Chondrocyte (in vitro differentiated cells): Measurements from ENCODE around the gene NDUFS6. TPM values are rescaled to one million over a fixed set of nuclear protein-coding genes. Genes with fewer than 3 reads are reported as not detected.

Source experiments
- DNase-seq: peaks from one replicate; pipeline ENCODE4 v3.0.0; 2021; ENCODE audit warnings: mixed read lengths, low spot score
- H3K27ac Mint-ChIP-seq: one replicate; pipeline ENCODE4 v1.8.0; 2021; ENCODE audit warnings: mild to moderate bottlenecking, moderate library complexity, mixed read lengths; ENCODE audit not compliant: unreplicated experiment
- H3K27me3 Mint-ChIP-seq: 2 replicates; pipeline ENCODE4 v1.8.0; 2021; ENCODE audit warnings: low read depth, mixed read lengths
- H3K36me3 Mint-ChIP-seq: 2 replicates; pipeline ENCODE4 v1.8.0; 2021; ENCODE audit warnings: low read depth, mixed read lengths
- H3K4me1 Mint-ChIP-seq: 2 replicates; pipeline ENCODE4 v1.8.0; 2021; ENCODE audit warnings: low read depth, mild to moderate bottlenecking, mixed read lengths
- H3K4me3 Mint-ChIP-seq: one replicate; pipeline ENCODE4 v1.8.0; 2021; ENCODE audit warnings: mild to moderate bottlenecking, moderate library complexity, mixed read lengths; ENCODE audit not compliant: unreplicated experiment
- H3K9me3 Mint-ChIP-seq: 2 replicates; pipeline ENCODE4 v1.8.0; 2021; ENCODE audit warnings: low read depth, mixed read lengths
- total RNA-seq: library from RNA; stranded (reverse); gene quantifications from 3 replicates; pipeline ENCODE4 v1.2.1, GENCODE V29; 2021
- TF ChIP-seq, protein P1 (sequence below): fragments of 200-600 bp; sonication (generic); IDR thresholded peaks from 2 replicates; pipeline ENCODE4 v1.5.0; 2021; ENCODE audit warnings: antibody characterized with exemption, mild to moderate bottlenecking, moderate library complexity

The NDUFS6 gene
- total RNA-seq, 1 donor from 2014 or later: 25.7 TPM

DNA sequence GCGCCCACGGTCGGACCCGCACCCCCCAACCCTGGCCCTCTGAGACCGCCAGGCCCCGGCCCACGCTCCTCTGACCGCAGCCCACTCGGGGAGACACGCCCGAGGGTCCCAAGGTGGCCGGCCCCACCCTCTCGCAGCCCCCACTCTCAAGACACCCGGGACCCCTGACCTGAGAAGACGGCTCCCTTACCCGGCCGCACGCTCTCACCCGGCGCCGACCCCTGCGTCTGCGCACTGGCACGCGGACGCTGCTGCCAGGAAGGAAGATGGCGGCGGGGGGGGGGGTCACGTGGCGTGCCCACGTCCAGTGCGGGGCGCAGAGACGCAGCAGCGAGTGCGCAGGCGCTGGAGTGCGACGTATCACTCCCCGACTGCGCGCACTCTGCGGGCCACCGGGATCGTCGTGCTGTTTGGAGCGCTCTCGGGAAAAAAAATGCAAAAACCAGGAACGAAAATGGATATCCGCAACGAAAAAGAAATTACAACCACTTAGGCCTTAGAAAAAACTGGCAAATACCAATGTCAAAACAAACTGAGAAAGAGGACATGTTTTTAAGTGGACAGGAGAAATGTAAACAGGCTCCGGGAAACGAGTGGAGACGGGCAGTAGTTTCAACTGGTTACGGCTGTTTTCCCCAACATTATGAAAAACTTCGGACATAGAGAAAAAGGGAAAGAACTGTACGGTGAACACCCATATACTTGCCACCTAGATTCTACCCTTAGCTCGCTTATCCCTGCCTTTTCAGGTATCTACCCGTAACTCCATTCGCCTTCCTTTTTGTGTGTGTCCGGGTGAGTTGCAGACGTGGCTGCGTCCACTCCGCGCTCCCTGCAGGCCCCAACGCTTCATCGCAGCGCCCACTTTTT lies 1.4 kb upstream of the NDUFS6 start, which contains the start of gene MRPL36:
MRPL36 (minus strand) TSS at position 236 of the 870 bp plus-strand sequence. CDS start 902 bp downstream, outside the sequence.
- H3K4me3 Mint-ChIP-seq: peak within 1 kb of the TSS; percentile 99
- no peaks in the 10 kb centered on the region for H3K9me3 Mint-ChIP-seq

DNA sequence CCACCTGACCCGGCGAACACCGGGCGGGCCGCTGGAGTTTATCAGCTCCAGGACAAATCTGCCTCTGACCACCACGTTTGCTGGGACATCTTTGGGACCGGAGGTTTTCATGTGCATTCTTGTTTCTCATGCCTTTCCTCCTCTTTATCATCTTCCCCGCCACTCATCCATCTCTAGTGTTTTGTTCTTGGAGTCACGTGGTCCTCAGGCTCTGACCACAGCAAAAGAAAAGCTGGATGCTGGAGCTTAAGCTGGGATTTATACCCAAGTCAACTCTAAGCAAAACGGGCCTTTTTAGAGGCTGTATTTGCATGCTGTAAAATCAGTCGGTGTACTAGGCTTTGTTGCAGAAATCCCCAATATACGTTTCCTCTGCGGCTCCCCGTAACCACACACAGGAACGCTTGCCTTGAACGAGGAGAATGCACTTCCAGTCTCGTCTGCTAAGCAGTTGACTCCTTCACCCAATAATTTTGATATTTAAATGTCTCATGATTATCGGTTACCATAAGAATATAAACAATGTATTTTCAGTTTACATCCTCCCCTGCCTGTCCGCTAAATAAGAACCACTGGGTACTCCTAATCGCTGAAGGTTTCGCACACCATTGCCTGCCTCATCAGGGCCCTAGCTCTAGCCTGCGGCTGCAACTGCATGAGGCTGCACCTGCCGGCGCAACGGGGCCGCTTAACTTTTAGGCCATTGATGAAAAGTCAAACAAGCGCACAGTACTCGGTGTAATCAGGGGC lies 560 bp upstream of the NDUFS6 start:
- no peak for DNase-seq

More for the DNA sequence above, 1.4 kb upstream of the NDUFS6 start, which contains the start of gene MRPL36:
- H3K27me3 Mint-ChIP-seq: no peaks in the 10 kb centered on the region
- peak within 1 kb of the TSS; percentile 100 for H3K27ac Mint-ChIP-seq
- TF ChIP-seq, protein P1, sequence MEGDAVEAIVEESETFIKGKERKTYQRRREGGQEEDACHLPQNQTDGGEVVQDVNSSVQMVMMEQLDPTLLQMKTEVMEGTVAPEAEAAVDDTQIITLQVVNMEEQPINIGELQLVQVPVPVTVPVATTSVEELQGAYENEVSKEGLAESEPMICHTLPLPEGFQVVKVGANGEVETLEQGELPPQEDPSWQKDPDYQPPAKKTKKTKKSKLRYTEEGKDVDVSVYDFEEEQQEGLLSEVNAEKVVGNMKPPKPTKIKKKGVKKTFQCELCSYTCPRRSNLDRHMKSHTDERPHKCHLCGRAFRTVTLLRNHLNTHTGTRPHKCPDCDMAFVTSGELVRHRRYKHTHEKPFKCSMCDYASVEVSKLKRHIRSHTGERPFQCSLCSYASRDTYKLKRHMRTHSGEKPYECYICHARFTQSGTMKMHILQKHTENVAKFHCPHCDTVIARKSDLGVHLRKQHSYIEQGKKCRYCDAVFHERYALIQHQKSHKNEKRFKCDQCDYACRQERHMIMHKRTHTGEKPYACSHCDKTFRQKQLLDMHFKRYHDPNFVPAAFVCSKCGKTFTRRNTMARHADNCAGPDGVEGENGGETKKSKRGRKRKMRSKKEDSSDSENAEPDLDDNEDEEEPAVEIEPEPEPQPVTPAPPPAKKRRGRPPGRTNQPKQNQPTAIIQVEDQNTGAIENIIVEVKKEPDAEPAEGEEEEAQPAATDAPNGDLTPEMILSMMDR: no peak
- peaks cover 40% of the 10 kb centered on the region for H3K4me1 Mint-ChIP-seq
- DNase-seq: no peak
- H3K36me3 Mint-ChIP-seq: peaks cover 15% of the 10 kb centered on the region

DNA sequence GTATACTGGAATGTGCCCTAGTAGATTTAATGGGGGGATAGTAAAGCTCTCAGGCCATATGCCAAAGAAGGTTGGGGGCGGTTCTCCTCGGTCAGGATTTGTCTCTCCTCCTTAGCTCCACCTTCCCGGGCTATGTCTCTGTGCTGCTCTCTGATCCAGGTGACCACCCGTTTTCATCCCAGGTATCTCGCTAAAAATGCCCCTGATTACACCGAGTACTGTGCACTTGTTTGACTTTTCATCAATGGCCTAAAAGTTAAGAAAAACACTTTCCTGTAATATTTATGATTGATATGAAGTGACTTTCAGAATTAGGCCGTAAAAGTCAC lies 724 bp downstream of the NDUFS6 start:
- TF ChIP-seq, protein P1: no peak
- peaks cover 24% of the 10 kb centered on the region for H3K36me3 Mint-ChIP-seq
- peak overlapping the region; percentile 67 for H3K27ac Mint-ChIP-seq
- peak overlapping the region; percentile 99 for H3K4me3 Mint-ChIP-seq
- H3K9me3 Mint-ChIP-seq: no peaks in the 10 kb centered on the region
- H3K4me1 Mint-ChIP-seq: peaks cover 33% of the 10 kb centered on the region
- no peak for DNase-seq
- no peaks in the 10 kb centered on the region for H3K27me3 Mint-ChIP-seq

More for the DNA sequence above, 560 bp upstream of the NDUFS6 start:
- H3K27ac Mint-ChIP-seq: peak overlapping the region; percentile 100
- peaks cover 17% of the 10 kb centered on the region for H3K36me3 Mint-ChIP-seq
- H3K27me3 Mint-ChIP-seq: no peaks in the 10 kb centered on the region
- no peaks in the 10 kb centered on the region for H3K9me3 Mint-ChIP-seq
- peak overlapping the region; percentile 99 for H3K4me3 Mint-ChIP-seq
- TF ChIP-seq, protein P1: no peak
- H3K4me1 Mint-ChIP-seq: peaks cover 33% of the 10 kb centered on the region

DNA sequence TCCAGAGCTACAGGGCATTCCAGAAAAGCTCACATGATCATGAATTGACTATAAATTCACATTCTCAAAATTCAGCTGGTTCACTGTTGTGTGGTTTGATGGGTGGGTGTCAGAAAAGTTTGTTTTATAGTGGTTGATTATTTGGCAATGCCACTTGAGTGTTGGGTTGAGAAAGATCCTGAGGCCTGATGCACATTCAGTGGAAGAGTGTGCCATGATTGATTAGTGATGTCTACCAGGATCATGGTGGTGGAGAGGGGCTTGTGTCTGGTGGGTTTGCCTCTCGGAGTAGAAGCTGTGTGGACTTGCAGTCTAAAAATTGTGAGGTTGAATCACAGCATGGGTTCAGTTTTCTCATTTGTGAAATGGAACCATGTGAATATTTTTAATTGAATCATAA lies 2.0 kb downstream of the NDUFS6 start:
- H3K36me3 Mint-ChIP-seq: peaks cover 29% of the 10 kb centered on the region
- no peak overlapping the region for H3K27ac Mint-ChIP-seq
- peaks cover 33% of the 10 kb centered on the region for H3K4me1 Mint-ChIP-seq
- no peak overlapping the region for H3K4me3 Mint-ChIP-seq
- TF ChIP-seq, protein P1: no peak
- no peaks in the 10 kb centered on the region for H3K27me3 Mint-ChIP-seq
- no peak for DNase-seq
- H3K9me3 Mint-ChIP-seq: no peaks in the 10 kb centered on the region

DNA sequence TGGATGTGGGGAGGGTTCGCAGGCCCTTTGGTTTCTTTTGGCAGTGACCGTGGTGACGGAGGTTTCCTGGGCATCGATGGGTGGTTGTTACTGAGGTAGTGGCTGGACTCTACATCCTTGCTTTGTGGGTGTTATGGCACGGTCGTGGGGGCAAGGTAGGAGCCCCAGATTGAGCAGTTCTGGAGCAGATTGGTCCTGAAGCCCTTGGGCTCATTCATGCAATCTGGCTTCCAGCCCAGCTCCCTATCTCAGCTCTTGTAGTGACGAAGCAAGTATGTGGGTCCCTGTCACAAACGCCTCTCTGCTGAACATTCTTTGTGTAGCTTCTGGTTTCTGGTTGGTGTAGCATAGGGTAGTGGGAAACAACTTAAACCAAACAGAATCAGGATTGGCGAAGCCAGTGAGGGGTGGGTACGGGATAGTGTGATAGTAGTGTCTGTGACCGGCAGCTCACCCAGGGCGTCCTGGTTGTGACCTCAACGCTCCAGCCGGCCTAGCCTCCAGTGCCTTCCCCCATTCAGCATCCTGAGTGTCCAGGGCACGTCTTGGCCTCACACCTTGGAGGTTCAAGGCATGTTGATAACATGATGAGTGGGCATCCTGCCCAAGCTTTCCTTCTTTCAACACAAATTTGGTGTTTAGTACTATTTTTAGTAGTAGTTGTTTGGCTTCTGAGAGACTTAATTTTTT lies 2.9 kb downstream of the NDUFS6 start:
- peaks cover 33% of the 10 kb centered on the region for H3K36me3 Mint-ChIP-seq
- H3K4me1 Mint-ChIP-seq: peaks cover 29% of the 10 kb centered on the region
- H3K27ac Mint-ChIP-seq: no peak overlapping the region
- no peaks in the 10 kb centered on the region for H3K27me3 Mint-ChIP-seq
- H3K4me3 Mint-ChIP-seq: no peak overlapping the region
- peak; percentile 72 for DNase-seq
- TF ChIP-seq, protein P1: no peak
- no peaks in the 10 kb centered on the region for H3K9me3 Mint-ChIP-seq
